CD4-positive, alpha-beta T cell treated with Interleukin-17A for 4 hours (primary cell): ENCODE data around the gene MEP1B.
A peak's percentile ranks its signal among the peaks of the same experiment; 100 is the strongest.
"Not testable (repeated sequence)": the region's sequence is repeated elsewhere in the genome, so short reads cannot be mapped to it uniquely, and the experiment has no call there.

Experiments used
- DNase-seq: peaks from one replicate; pipeline ENCODE4 v3.0.0-alpha.2; 2020; ENCODE audit warnings: mixed read lengths

MEP1B gene

GRCh38 chr18:32189790-32190189, at the start of gene MEP1B:
Gene MEP1B, plus strand, starts transcription at chr18:32190039. Its CDS starts 32 bp downstream, at chr18:32190071.
- no peak for DNase-seq

GRCh38 chr18:32148185-32148870, 41.5 kb upstream of the MEP1B start:
- no peak for DNase-seq

GRCh38 chr18:32152705-32153448, 37.0 kb upstream of the MEP1B start:
- DNase-seq, result no peak

DNA sequence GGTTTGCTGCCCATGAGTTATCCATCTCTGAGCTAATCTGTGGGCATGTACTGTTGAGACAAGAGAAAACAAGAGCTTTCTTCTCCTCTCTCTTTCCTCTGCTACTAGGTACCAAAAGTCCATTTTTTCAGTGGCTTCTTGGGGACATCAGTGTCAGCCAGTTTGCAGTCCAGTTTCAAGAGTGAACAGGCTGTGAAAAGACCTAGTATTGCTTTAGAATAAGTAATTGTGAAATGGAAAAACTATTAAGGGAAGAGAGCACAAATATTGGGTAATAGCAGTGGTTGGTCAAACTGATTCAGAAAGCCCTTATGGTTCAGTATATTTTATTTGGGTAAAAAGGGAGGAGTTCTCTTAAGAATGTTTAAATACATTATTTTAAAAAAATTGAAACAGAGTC, 33.0 kb upstream of the MEP1B start:
- DNase-seq, result no peak

GRCh38 chr18:32157580-32157979, 32.3 kb upstream of the MEP1B start:
- no peak for DNase-seq

GRCh38 chr18:32158108-32158624, 31.7 kb upstream of the MEP1B start:
- DNase-seq, result peak; percentile 80

DNA sequence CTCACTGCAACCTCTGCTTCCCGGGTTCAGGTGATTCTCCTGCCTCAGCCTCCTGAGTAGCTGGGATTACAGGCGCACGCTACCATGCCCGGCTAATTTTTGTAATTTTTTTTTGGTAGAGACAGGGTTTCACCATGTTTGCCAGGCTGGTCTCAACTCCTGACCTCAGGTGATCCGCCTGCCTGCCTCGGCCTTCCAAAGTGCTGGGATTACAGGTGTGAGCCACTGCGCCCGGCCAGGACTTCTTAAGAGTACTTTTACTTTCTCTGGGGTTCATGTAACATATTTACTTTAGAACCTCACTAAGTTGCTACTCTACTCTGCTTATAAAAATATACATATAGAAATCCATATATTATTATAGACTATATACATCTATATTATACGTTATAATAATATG, 31.2 kb upstream of the MEP1B start:
- not testable (repeated sequence) for DNase-seq

DNA sequence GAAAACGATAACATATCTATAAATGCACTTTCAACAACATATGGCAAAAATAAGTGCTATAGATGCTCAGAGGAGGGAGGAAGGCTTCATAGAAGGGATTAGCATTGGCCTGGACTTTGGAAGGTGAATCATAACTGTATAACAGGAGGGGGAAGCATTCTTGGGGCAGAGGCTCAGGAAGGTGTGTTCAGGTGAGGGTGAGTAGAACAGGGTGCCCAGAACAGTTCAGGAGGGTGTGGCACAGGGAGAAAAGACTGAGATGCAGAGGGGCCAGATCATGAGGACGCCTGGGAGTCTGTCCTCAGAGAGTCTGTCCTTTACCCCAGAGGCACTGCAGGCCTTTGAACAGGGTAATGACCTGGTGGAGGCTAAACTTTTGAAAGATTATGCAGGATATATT, 29.3 kb upstream of the MEP1B start:
- DNase-seq, result no peak

- no peak for DNase-seq
Measured at GRCh38 chr18:32167980-32168730, 21.7 kb upstream of the MEP1B start.

DNA sequence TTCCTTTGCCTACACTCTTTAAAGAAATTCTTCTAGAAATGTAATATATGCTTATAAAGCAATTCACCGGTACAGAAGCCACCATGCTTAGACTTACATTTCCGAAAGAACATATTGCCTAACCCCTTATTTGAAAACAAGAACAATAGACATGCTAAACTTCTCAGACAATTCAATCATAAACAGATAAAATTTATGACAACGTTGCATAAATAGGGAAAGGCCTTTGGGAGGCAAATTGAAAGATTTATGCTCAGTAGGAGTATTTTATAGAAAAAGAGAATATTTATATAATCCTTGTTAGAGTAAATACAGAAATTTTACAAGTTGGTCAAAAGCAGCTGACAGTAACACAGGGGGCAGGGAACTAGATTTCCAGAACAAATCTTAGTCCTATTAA, 16.2 kb upstream of the MEP1B start:
- no peak for DNase-seq

DNA sequence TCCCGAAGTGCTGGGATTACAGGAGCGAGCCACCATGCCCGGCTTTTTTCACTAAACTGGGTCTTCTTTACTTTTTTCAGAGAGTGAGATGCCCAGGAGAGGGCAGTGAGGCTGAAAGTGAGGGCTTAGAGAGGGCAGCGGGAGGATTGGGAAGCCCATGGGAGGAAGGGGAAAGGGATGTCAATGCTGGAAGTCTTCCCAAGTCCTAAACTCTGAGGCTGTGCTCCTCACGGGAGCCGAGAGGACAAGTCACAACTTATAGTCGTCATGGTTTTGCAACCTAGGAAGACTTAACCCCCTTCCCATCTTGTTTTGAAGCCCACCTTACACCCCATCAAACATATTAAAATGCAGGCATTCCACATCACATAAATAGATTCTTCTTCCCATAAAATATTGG, 15.1 kb upstream of the MEP1B start:
- DNase-seq, result no peak

DNA sequence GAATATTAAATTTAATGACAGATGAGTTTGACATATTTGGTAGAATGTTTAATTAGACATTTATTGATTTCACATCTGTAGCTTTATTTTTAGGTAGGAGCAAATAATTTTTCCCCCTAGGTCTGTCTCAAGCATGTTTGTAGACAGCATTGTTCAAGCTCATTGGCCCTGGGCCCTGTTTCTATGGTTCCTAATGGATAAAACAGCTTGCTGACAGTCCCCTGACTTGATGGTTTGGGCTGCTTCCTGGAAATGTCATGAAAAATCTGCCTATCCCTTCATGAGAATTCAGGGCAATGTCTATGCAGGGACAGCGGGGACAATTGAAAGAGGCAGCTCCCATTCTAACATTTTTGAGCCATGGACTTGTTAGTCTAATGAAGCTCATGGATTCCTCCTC, 14.6 kb upstream of the MEP1B start:
- no peak for DNase-seq

DNA sequence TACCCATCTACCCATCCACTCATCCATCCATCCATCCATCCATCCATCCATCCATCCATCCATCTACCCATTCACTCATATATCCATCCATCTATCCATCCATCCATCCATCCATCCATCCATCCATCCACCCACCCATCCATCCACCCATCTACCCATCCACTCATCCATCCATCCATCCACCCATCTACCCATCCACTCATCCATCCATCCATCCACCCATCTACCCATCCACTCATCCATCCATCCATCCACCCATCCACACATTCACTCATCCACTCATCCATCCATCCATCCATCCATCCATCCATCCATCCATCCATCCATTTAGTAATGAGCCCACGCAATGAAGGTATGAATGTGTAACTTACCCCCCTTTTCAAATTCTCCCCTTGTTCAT, 13.1 kb upstream of the MEP1B start:
- not testable (repeated sequence) for DNase-seq

DNA sequence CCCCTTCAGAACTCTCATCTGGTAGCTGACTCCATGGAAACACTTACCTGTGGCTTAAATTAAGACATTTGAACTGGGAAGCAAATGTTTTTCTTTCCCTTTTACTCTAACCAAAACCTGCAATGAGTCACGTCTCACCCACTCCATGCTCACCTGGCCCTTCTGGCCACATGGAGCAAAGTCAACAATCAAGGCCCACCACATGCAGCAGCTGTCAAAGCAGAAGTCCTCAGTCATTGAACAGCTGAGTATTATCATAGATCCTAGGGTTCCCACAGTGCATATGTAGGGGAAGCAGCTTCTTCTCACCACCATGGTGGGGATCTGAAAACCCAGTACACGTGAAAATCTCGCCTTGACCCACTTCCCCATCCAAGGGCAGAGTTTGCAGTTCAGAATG, 12.3 kb upstream of the MEP1B start:
- no peak for DNase-seq

GRCh38 chr18:32183503-32183902, 6.3 kb upstream of the MEP1B start:
- DNase-seq, result no peak

DNA sequence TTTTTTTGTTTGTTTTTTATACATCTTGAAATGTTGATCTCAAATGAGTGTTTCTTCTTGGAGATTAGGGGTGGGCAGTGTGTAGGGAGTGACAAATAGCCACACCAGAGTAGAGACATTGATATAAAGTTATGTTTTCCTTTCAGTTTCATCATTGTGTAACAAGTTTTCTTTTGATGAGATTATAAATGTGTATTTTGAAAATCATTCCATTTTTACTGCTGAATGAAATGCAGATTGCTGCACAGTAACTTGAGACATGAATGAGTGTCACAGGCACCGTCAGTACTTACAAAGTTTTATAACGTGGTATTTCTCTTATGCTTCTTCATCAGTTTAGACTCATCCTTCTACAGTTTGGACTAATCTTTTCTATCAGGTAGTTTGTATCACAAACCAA, 370 bp downstream of the MEP1B start:
- no peak for DNase-seq

DNA sequence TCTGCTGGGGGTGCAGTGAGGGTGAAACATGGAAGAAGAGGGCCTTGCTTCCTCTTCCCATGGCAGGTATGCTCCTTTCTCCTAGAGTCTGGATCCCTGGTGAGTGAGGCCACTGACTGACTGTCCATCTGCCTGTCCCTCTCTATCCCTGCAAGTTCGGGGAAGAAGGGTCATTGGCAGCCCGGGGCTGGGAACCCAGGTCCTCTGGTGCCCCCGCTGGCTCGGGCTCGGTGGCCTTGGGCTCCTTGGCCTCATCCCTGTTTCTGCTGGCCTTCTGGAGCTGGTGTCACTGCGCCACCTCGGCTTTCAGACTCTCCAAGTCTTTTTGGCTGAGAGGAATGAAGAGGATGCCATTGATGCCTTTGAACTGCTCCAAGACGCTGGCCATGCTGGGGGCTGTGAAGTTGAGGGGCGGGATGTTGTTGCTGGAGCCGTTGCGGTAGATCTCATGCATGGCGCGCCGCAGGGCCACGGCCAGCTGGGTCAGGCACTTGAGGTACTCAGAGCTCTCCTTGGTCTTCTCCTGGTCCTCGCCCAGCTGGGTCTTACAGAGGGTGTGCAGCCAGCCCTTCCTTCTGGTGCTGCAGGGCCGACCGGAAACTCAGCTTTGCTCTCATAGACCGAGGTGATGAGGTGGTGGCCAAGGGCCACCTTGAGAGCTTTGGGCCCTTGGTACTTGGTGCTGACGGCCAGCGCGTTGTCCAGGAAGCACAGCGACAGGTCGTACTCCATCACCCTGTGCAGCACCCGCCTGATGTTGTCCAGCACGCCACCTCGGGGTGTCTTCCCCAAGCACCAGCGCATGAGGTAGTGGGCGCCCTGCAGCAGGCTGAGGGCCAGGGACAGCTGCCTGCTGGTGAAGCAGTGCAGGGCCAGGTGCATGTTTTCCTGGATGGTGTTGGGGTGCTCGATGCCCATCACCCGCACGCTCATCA, 6.3 kb downstream of the MEP1B start:
- DNase-seq, result no peak

DNA sequence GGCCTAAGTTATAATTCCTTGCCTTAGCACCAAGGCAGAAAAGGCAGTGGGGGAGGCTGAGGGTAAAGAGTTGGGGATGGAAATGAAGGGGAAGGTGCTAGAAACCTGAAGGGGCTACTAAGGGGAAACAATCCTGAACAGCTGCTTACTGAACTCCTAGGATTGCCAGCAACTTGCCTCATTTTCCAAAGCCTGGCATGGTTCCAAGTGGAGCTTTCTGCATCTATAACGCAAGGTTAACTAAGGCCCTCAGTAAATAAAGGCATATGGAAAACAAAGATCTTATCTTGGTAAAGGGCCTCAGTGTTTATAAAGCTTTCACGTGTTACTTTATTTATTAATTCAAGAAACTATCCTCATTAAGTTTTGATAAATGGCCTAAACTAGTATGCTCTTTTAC, 10.9 kb downstream of the MEP1B start:
- no peak for DNase-seq

DNA sequence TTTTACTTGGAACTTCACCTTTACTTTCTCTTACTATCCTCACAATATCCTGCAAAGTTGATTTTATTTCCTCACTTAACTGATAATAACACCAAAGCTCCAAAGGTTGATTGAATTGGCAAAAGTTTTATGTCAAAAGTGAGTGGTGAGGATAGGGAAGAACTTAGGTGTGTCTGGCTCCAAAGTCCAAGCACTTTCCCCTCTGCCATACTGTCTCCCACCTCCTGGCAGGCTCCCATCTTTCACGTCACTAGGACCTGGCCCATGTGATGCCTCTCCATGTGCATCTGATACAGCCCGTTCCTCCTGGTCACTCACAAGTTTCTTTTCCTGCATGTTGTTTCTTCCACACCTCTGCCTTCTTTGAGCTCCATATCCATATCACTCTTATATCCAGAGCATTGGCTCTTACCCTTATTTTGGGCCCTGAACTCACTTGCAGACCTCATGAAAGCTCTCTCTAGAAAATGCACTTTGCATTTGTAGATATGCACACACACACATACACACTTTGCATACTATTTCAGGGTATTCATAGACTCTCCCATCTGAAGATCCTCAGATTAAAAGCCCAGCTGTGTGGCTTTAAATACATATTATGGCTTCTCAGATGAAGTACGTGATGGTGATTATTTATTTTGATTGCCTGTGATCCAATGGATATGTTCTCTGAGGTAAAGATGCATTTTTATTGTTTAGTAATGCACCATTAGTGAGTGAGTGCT, 12.3 kb downstream of the MEP1B start:
- no peak for DNase-seq

DNA sequence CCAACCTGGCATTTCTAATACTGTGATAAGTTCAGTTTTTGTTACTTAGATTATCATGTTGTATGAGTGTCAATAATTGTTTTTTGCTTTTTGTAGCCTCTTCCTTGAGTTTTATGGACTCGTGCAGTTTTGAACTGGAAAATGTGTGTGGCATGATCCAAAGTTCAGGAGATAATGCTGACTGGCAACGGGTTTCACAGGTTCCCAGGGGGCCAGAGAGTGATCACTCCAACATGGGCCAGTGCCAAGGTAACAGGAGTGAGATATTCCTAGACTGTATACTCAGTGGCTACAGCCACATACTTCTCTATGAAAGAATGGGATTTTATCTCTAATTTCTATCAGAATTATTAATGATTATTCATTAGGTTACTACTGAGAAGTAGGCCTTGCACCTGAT, 18.2 kb downstream of the MEP1B start:
- DNase-seq, result no peak

DNA sequence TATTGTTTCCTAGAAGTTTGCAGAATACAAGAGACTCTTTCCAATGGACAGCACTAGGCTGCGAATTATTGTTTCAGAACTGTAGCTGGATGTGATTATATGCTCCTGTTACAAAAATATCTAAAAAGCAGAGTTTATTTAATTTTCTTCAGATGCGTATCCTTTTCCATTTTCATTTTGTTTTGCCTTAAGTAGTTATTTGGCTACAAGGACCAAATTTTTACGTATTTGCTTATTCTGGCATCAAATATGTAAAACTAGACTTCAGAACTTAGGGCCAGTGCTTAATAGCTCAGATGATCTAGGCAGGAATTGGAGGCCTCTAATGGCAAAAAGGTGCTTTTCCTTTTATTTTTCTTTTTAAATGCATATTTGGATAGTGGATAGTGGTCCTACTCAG, 18.7 kb downstream of the MEP1B start:
- no peak for DNase-seq
